ENCODE data around the gene FOXP3.

Gene FOXP3

GRCh38 chrX:49214416-49214815, 50.1 kb downstream of the FOXP3 start:
- TF ChIP-seq CTCF (IDR thresholded peaks at IDR 0.05; ENCODE audit: extremely low read depth, missing control alignments), result no peak
- no peak for DNase-seq (ENCODE audit: low spot score)

GRCh38 chrX:49212861-49213260, 51.6 kb downstream of the FOXP3 start:
- TF ChIP-seq CTCF (IDR thresholded peaks at IDR 0.05; ENCODE audit: extremely low read depth, missing control alignments), result no peak
- no peak for DNase-seq (ENCODE audit: low spot score)

GRCh38 chrX:49212209-49212608, 52.3 kb downstream of the FOXP3 start:
- no peak for TF ChIP-seq CTCF (IDR thresholded peaks at IDR 0.05; ENCODE audit: extremely low read depth, missing control alignments)

GRCh38 chrX:49211074-49211473, 53.4 kb downstream of the FOXP3 start:
- no peak for TF ChIP-seq CTCF (IDR thresholded peaks at IDR 0.05; ENCODE audit: extremely low read depth, missing control alignments)

More at GRCh38 chrX:49212209-49212608, 52.3 kb downstream of the FOXP3 start:
- no peak for DNase-seq (ENCODE audit: low spot score)

GRCh38 chrX:49210406-49210805, 54.1 kb downstream of the FOXP3 start:
- DNase-seq (ENCODE audit: low spot score), result no peak
- no peak for TF ChIP-seq CTCF (IDR thresholded peaks at IDR 0.05; ENCODE audit: extremely low read depth, missing control alignments)

More at GRCh38 chrX:49211074-49211473, 53.4 kb downstream of the FOXP3 start:
- DNase-seq (ENCODE audit: low spot score), result no peak

GRCh38 chrX:49209434-49210251, 54.9 kb downstream of the FOXP3 start:
- DNase-seq (ENCODE audit: low spot score), result no peak
- TF ChIP-seq CTCF (IDR thresholded peaks at IDR 0.05; ENCODE audit: extremely low read depth, missing control alignments), result no peak

- no peak for TF ChIP-seq CTCF (IDR thresholded peaks at IDR 0.05; ENCODE audit: extremely low read depth, missing control alignments)
These were observed 56.1 kb downstream of the FOXP3 start for GRCh38 chrX:49208399-49208798.

More at GRCh38 chrX:49208399-49208798, 56.1 kb downstream of the FOXP3 start:
- no peak for DNase-seq (ENCODE audit: low spot score)
